HEK293 (cell line): ENCODE results near the gene MTURN.

Source experiments
- CTCF ChIA-PET: fragments of 350-600 bp; formaldehyde crosslinking; extraction: SDS; loops from one replicate; lab custom pipeline; 2021; ENCODE audit warnings: antibody characterized with exemption; lab: Yijun Ruan, JAX
- POLR2A ChIA-PET: fragments of 300-600 bp; formaldehyde crosslinking; extraction: SDS; loops from one replicate; lab custom pipeline; 2020; ENCODE audit warnings: antibody characterized with exemption, inconsistent platforms; lab: Yijun Ruan, JAX
- H3K27ac ChIP-seq: fragments of 200-500 bp; sonication (Bioruptor generic); 2 replicates; pipeline ENCODE4 v1.5.1; 2014; ENCODE audit warnings: low read depth, low read length, control low read depth, inconsistent platforms; ENCODE audit errors: extremely low read depth
- H3K36me3 ChIP-seq, 2 experiments: fragments of 200-500 bp in 1 of 2; sonication (Bioruptor generic) in 1 of 2; 1 replicate in 1 of 2; 2 replicates in 1 of 2; pipeline ENCODE4 v1.5.1; 2014 to 2017; ENCODE audit warnings: inconsistent platforms in 2 of 2, low read length in 2 of 2; ENCODE audit not compliant: control insufficient read depth in 2 of 2, insufficient read depth in 1 of 2
- H3K4me1 ChIP-seq: fragments of 200-500 bp; sonication (Bioruptor generic); 2 replicates; pipeline ENCODE4 v1.5.1; 2014; ENCODE audit warnings: mild to moderate bottlenecking, low read length, inconsistent platforms; ENCODE audit not compliant: control insufficient read depth, insufficient read depth
- H3K4me3 ChIP-seq: 2 replicates; pipeline ENCODE4 v1.5.1; 2011; ENCODE audit warnings: low read depth, mild to moderate bottlenecking, control low read depth, low read length, moderate library complexity
- H3K9me3 ChIP-seq: fragments of 200-500 bp; sonication (Bioruptor generic); 2 replicates; pipeline ENCODE4 v1.5.1; 2014; ENCODE audit warnings: low read depth, low read length, inconsistent platforms; ENCODE audit not compliant: control insufficient read depth, insufficient read depth
- ATF2 ChIP-seq: fragments of 450-650 bp; formaldehyde crosslinking; IDR thresholded peaks from 2 replicates; pipeline ENCODE4 v1.5.1; 2016; ENCODE audit warnings: missing biosample characterization, missing genetic modification characterization, low read depth
- HIC1 ChIP-seq: fragments of 450-650 bp; formaldehyde crosslinking; IDR thresholded peaks from 2 replicates; pipeline ENCODE4 v1.5.1; 2016; ENCODE audit warnings: missing biosample characterization, missing genetic modification characterization
- INSM2 ChIP-seq: fragments of 450-650 bp; formaldehyde crosslinking; IDR thresholded peaks from 2 replicates; pipeline ENCODE4 v1.5.1; 2016; ENCODE audit warnings: missing biosample characterization, missing genetic modification characterization
- KLF10 ChIP-seq: fragments of 450-650 bp; IDR thresholded peaks from 2 replicates; pipeline ENCODE4 v1.5.1; 2018; ENCODE audit warnings: missing biosample characterization, mild to moderate bottlenecking, missing genetic modification characterization
- OVOL3 ChIP-seq: fragments of 450-650 bp; formaldehyde crosslinking; IDR thresholded peaks from 2 replicates; pipeline ENCODE4 v1.5.1; 2016; ENCODE audit warnings: missing biosample characterization, missing genetic modification characterization
- REPIN1 ChIP-seq: fragments of 450-650 bp; formaldehyde crosslinking; IDR thresholded peaks from 2 replicates; pipeline ENCODE4 v1.5.1; 2017; ENCODE audit warnings: missing biosample characterization, missing genetic modification characterization, low read depth
- SP2 ChIP-seq: fragments of 450-650 bp; formaldehyde crosslinking; IDR thresholded peaks from 2 replicates; pipeline ENCODE4 v1.5.1; 2016; ENCODE audit warnings: missing biosample characterization, missing genetic modification characterization
- ZBTB20 ChIP-seq: fragments of 450-650 bp; formaldehyde crosslinking; IDR thresholded peaks from 2 replicates; pipeline ENCODE4 v1.5.1; 2016; ENCODE audit warnings: missing biosample characterization, missing genetic modification characterization
- ZBTB21 ChIP-seq: fragments of 450-650 bp; formaldehyde crosslinking; IDR thresholded peaks from 2 replicates; pipeline ENCODE4 v1.5.1; 2017; ENCODE audit warnings: missing biosample characterization, missing genetic modification characterization
- ZBTB26 ChIP-seq: fragments of 450-650 bp; formaldehyde crosslinking; optimal IDR thresholded peaks from 2 replicates; pipeline ENCODE3; 2016; ENCODE audit warnings: missing biosample characterization, mild to moderate bottlenecking, missing genetic modification characterization
- ZEB2 ChIP-seq: fragments of 450-650 bp; formaldehyde crosslinking; IDR thresholded peaks from 2 replicates; pipeline ENCODE4 v1.5.1; 2016; ENCODE audit warnings: missing biosample characterization, missing genetic modification characterization
- ZIC2 ChIP-seq: fragments of 450-650 bp; formaldehyde crosslinking; IDR thresholded peaks from 2 replicates; pipeline ENCODE4 v1.5.1; 2016; ENCODE audit warnings: missing biosample characterization, missing genetic modification characterization
- ZNF18 ChIP-seq: fragments of 450-650 bp; formaldehyde crosslinking; IDR thresholded peaks from 2 replicates; pipeline ENCODE4 v1.5.1; 2016; ENCODE audit warnings: missing biosample characterization, missing genetic modification characterization
- ZNF280C ChIP-seq: fragments of 450-650 bp; formaldehyde crosslinking; IDR thresholded peaks from 2 replicates; pipeline ENCODE4 v1.5.1; 2016; ENCODE audit warnings: missing biosample characterization, missing genetic modification characterization
- ZNF394 ChIP-seq: fragments of 450-650 bp; formaldehyde crosslinking; IDR thresholded peaks from 2 replicates; pipeline ENCODE4 v1.5.1; 2016; ENCODE audit warnings: missing biosample characterization, missing genetic modification characterization, mild to moderate bottlenecking, moderate library complexity, borderline replicate concordance
- ZNF449 ChIP-seq: fragments of 450-650 bp; formaldehyde crosslinking; IDR thresholded peaks from 2 replicates; pipeline ENCODE4 v1.5.1; 2017; ENCODE audit warnings: missing biosample characterization, mild to moderate bottlenecking, missing genetic modification characterization, moderate library complexity
- ZNF560 ChIP-seq: fragments of 450-650 bp; formaldehyde crosslinking; IDR thresholded peaks from 2 replicates; pipeline ENCODE4 v1.5.1; 2017; ENCODE audit warnings: missing biosample characterization, missing genetic modification characterization, borderline replicate concordance
- ZNF629 ChIP-seq: fragments of 450-650 bp; formaldehyde crosslinking; IDR thresholded peaks from 2 replicates; pipeline ENCODE4 v1.5.1; 2017; ENCODE audit warnings: missing biosample characterization, missing genetic modification characterization
- ZNF830 ChIP-seq: fragments of 450-650 bp; IDR thresholded peaks from 2 replicates; pipeline ENCODE4 v1.5.0; 2018; ENCODE audit warnings: missing biosample characterization, missing genetic modification characterization, low read depth, mild to moderate bottlenecking, moderate library complexity

MTURN gene

GRCh38 chr7:30134611-30135300 lies at the start of gene MTURN:
Gene MTURN, plus strand, starts transcription at chr7:30134986. Its CDS starts 151 bp downstream, at chr7:30135137.
- no peaks in the 10 kb centered on the region; a peak in 1 of 3 replicates for H3K36me3 ChIP-seq
- H3K27ac ChIP-seq = peak within 1 kb of the TSS; percentile 82
- ChIA-PET CTCF (interaction anchor here (0.6 to 1.0 kb wide), 6 partner anchors 12 to 179 kb away, joined by 3 to 4 read pairs (median 3); no protein-coding TSS in a partner anchor), POLR2A (interaction anchor here (1.4 to 1.6 kb wide), 2 partner anchors 9 to 21 kb away, joined by 4 to 5 read pairs; no protein-coding TSS in a partner anchor)
- no peaks in the 10 kb centered on the region for H3K9me3 ChIP-seq
- H3K4me1 ChIP-seq = no peaks in the 10 kb centered on the region
- H3K4me3 ChIP-seq = peak within 1 kb of the TSS; percentile 86
- TF ChIP-seq ZNF394 (tag by site-specific recombination) = peak; percentile 12; the same call in 1 of the 2 replicates
- TF ChIP-seq REPIN1 = no peak
- TF ChIP-seq ZNF629 (tag by site-specific recombination) = peak; percentile 97
- peak; percentile 61; the same call in 1 of the 2 replicates for TF ChIP-seq ZBTB20 (tag by site-specific recombination)
- peak; percentile 25; the same call in 1 of the 2 replicates for TF ChIP-seq ZEB2 (tag by site-specific recombination)
- TF ChIP-seq KLF10 (tag by site-specific recombination) = 0 out of 2 replicates have a peak, but pooled peaks have one; percentile 36
- TF ChIP-seq ZBTB26 (tag by site-specific recombination) = peak; percentile 57
- TF ChIP-seq SP2 (tag by site-specific recombination) = peak; percentile 50
- no peak for TF ChIP-seq OVOL3
- peak; percentile 95 for TF ChIP-seq ZBTB21 (tag by site-specific recombination)
- no peak for TF ChIP-seq ZNF560 (tag by site-specific recombination)
- no peak for TF ChIP-seq INSM2
- no peak for TF ChIP-seq ZNF18
- peak; percentile 98 for TF ChIP-seq ATF2 (tag by site-specific recombination)
- TF ChIP-seq, all 188 proteins: peak for 9

GRCh38 chr7:30086529-30086928 lies 48.3 kb upstream of the MTURN start:
- peaks cover 0 to 6% of the 10 kb centered on the region in 2 experiments; a peak in 1 of 3 replicates for H3K36me3 ChIP-seq
- POLR2A ChIA-PET = no interaction called here
- H3K4me1 ChIP-seq = peaks cover 8% of the 10 kb centered on the region; the same call in 1 of the 2 replicates
- CTCF ChIA-PET = interaction anchor here (1.0 to 1.2 kb wide), 2 partner anchors 12 to 25 kb away, joined by 3 to 5 read pairs; no protein-coding TSS in a partner anchor
- no peak overlapping the region for H3K27ac ChIP-seq
- H3K9me3 ChIP-seq = no peaks in the 10 kb centered on the region
- H3K4me3 ChIP-seq = no peak overlapping the region
- no peak for TF ChIP-seq ZNF280C (tag by site-specific recombination)
- TF ChIP-seq ATF2 (tag by site-specific recombination) = no peak
- TF ChIP-seq ZIC2 (tag by site-specific recombination) = no peak
- TF ChIP-seq ZNF449 (tag by site-specific recombination) = no peak
- no peak for TF ChIP-seq ZNF830 (tag by site-specific recombination)
- no peak for TF ChIP-seq HIC1 (tag by site-specific recombination)
